ENCODE data around the gene GSG1L.

GSG1L gene

DNA sequence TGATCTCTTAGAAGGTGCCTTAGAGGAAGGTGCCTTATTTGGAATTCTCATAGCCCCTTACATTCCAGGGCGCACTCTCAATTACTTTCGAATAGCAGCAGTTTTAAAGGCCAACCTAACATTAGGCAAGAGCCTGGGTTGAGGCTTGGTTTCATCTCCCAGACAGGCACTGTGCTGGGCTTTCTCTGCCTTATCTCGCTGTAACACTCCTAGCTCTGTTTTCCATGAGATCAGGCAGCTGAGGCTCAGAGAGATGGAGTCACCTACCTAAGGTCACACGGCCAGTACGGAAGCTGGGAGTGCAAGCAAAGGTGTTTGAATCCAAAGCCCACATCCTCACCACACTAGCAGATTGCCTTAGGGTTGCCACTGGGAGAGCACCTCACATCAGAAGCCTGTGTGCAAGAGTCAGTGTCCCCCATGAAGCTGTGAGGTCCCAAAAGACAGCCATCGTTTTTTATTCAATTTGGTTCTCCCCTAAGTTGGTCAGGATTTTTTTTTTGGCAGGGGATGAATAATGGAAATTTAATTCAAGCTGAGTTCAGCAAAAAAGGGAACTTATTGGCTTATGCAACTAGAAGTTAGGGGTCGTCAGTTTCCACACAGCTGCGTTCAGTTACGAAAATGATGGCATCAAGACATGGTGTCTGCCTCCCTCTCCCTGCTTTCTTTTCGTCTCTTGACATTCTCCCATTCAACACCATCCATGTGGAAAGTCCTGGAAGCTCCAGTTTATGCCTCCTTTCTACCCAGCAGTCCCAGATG, 307.1 kb downstream of the GSG1L start:
- in situ Hi-C loops (cut with MboI; ENCODE audit: low sequenced_read_pairs): no loop called here
- Histone ChIP-seq H3K9me3 (no peaks in the 10 kb centered on the region), H3K27me3 (ENCODE audit: low read depth) (no peaks in the 10 kb centered on the region), H3K4me1 (no peaks in the 10 kb centered on the region), H3K4me3 (no peak overlapping the region), H3K36me3 (replicated peaks) (no peaks in the 10 kb centered on the region)
- no peak for DNase-seq (ENCODE audit: low spot score in 2 of 2)

DNA sequence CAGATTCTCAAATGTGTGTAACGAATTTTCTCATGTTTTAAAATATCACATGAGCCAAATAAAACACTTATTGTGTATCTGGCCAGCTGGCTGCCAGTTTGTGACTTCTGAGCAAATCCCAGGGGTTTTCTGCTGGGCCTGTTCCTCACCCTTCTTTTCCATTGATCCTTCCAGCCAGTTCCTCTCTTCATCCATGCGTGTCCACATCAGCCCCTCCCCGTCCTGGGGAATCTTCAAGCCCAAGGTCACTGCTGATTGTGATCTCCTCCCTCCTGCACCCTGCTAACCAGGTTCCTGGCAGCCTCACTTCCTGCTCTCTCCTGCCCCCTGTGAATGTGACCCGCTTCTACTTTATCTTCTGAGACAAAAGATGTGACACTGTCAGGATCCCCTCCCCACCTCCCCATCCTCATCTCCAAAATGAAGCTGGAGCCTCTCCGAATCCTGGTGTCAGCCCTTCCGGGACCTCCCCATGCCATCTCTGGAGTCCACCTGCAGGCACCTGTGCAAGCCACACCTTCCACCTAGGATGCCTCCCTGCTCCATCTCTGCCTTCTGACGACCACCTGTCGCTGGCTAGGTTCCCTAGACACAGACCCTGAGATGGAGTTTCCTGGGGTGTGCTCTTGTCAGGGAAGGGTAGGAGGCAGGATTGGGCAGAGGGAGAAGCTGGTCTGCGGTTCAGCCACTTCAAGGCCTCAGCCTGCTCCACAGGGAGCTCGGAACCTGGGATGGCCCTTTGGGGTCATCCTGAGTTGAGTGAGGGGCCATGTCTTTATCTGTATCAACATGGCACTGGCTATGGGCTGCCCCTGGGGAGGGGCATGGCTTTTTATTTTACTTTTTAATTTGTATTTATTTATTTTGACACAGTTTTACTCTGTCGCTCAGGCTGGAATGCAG, 308.5 kb downstream of the GSG1L start:
- H3K9me3 ChIP-seq: no peaks in the 10 kb centered on the region
- no peaks in the 10 kb centered on the region for H3K27me3 ChIP-seq (ENCODE audit: low read depth)
- no peak for DNase-seq (ENCODE audit: low spot score in 2 of 2)
- no peak overlapping the region for H3K4me3 ChIP-seq
- in situ Hi-C loops (cut with MboI; ENCODE audit: low sequenced_read_pairs): no loop called here
- H3K36me3 ChIP-seq (replicated peaks): no peaks in the 10 kb centered on the region
- no peaks in the 10 kb centered on the region for H3K4me1 ChIP-seq

DNA sequence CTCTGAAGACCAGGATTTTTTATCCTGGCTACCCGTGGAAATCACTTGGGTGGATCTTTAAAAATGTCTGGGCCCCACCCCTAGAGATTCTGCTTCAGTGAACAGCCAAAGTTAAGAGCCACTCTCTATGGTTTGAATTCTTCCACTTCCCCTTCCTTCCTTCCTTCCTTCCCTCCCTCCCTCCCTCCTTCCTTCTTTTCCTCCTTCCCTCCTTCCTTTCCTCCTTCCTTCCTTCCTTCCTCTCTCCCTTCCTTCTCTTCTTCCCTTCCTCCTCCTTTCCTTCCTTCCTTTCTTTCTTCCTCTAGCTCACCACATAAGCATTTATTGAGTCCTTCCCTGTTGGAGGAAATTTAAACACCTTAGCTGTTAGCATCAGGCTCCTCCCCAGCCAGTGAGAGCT, 310.0 kb downstream of the GSG1L start:
- Histone ChIP-seq H3K36me3 (replicated peaks) (no peaks in the 10 kb centered on the region), H3K9me3 (no peaks in the 10 kb centered on the region), H3K4me3 (no peak overlapping the region), H3K27me3 (ENCODE audit: low read depth) (no peaks in the 10 kb centered on the region), H3K4me1 (no peaks in the 10 kb centered on the region)
- no peak for DNase-seq (ENCODE audit: low spot score in 2 of 2)
- in situ Hi-C loops (cut with MboI; ENCODE audit: low sequenced_read_pairs): no loop called here

GRCh38 chr16:27752241-27752640, 311.3 kb downstream of the GSG1L start:
- DNase-seq (ENCODE audit: low spot score in 2 of 2): no peak
- no peaks in the 10 kb centered on the region for H3K36me3 ChIP-seq (replicated peaks)
- in situ Hi-C loops (cut with MboI; ENCODE audit: low sequenced_read_pairs): no loop called here

DNA sequence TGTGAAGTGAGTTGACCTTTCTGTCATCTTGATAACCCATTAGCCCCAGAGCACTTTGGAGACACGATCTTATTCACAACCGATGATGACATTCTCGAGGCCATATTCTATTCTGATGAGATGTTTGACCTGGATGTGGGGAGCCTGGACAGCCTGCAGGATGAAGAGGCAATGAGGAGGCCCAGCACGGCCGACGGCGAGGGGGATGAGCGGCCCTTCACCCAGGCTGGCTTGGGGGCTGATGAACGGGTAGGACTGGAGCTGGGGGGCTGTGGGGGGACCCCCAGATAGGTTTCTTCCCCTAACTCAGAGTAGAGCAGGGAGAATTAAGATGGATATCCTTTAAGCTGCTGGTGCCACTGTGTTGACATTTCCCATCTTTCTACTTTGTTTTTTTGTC, 311.8 kb downstream of the GSG1L start:
- no peak overlapping the region for H3K4me3 ChIP-seq
- no peaks in the 10 kb centered on the region for H3K27me3 ChIP-seq (ENCODE audit: low read depth)
- DNase-seq (ENCODE audit: low spot score in 2 of 2): no peak
- H3K9me3 ChIP-seq: no peaks in the 10 kb centered on the region
- no peaks in the 10 kb centered on the region for H3K4me1 ChIP-seq
- in situ Hi-C loops (cut with MboI; ENCODE audit: low sequenced_read_pairs): no loop called here
- H3K36me3 ChIP-seq (replicated peaks): no peaks in the 10 kb centered on the region

More at GRCh38 chr16:27752241-27752640, 311.3 kb downstream of the GSG1L start:
- H3K27me3 ChIP-seq (ENCODE audit: low read depth): no peaks in the 10 kb centered on the region
- no peak overlapping the region for H3K4me3 ChIP-seq
- H3K9me3 ChIP-seq: no peaks in the 10 kb centered on the region
- no peaks in the 10 kb centered on the region for H3K4me1 ChIP-seq

DNA sequence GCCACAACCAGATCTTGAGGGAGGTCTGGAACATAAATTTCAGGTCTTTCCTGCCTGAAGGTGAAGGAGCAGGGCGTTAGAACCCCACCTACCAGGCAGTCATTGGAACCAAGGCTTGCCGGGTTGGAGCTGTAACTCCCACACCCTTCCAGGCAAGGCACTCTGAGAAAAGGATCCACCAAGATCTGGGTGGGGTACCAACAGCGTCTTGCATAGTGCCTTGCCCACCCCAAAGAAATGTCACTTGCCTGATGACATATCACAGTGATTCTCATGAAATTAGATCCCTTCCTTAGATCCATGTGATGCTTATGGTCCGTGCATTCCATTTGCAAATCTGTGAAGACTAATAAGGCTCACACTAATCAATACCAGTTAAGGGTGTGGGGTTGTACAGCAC, 312.3 kb downstream of the GSG1L start:
- in situ Hi-C loops (cut with MboI; ENCODE audit: low sequenced_read_pairs): no loop called here
- Histone ChIP-seq H3K9me3 (no peaks in the 10 kb centered on the region), H3K4me3 (no peak overlapping the region), H3K27me3 (ENCODE audit: low read depth) (no peaks in the 10 kb centered on the region), H3K36me3 (replicated peaks) (no peaks in the 10 kb centered on the region), H3K4me1 (no peaks in the 10 kb centered on the region)
- DNase-seq (ENCODE audit: low spot score in 2 of 2): no peak

DNA sequence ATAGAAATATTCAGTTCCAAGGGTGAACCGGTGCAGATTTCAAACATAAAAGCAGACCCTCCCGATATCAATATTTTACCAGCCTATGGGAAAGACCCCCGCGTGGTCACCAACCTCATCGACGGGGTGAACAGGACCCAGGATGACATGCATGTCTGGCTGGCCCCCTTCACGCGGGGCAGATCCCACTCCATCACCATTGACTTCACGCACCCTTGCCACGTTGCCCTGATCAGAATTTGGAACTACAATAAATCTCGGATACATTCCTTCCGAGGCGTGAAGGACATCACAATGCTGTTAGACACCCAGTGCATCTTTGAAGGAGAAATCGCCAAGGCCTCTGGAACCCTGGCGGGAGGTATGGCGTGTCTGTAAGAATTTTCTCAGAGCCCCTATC, 313.6 kb downstream of the GSG1L start:
- DNase-seq (ENCODE audit: low spot score in 2 of 2): no peak
- H3K4me1 ChIP-seq: no peaks in the 10 kb centered on the region
- H3K36me3 ChIP-seq (replicated peaks): no peaks in the 10 kb centered on the region
- no peak overlapping the region for H3K4me3 ChIP-seq
- in situ Hi-C loops (cut with MboI; ENCODE audit: low sequenced_read_pairs): no loop called here
- no peaks in the 10 kb centered on the region for H3K27me3 ChIP-seq (ENCODE audit: low read depth)
- no peaks in the 10 kb centered on the region for H3K9me3 ChIP-seq

- Histone ChIP-seq H3K4me1 (no peaks in the 10 kb centered on the region), H3K27me3 (ENCODE audit: low read depth) (no peaks in the 10 kb centered on the region), H3K4me3 (no peak overlapping the region), H3K9me3 (no peaks in the 10 kb centered on the region), H3K36me3 (replicated peaks) (no peaks in the 10 kb centered on the region)
- no peak for DNase-seq (ENCODE audit: low spot score in 2 of 2)
- in situ Hi-C loops (cut with MboI; ENCODE audit: low sequenced_read_pairs): no loop called here
Observed at GRCh38 chr16:27749547-27749875, 314.0 kb downstream of the GSG1L start.

DNA sequence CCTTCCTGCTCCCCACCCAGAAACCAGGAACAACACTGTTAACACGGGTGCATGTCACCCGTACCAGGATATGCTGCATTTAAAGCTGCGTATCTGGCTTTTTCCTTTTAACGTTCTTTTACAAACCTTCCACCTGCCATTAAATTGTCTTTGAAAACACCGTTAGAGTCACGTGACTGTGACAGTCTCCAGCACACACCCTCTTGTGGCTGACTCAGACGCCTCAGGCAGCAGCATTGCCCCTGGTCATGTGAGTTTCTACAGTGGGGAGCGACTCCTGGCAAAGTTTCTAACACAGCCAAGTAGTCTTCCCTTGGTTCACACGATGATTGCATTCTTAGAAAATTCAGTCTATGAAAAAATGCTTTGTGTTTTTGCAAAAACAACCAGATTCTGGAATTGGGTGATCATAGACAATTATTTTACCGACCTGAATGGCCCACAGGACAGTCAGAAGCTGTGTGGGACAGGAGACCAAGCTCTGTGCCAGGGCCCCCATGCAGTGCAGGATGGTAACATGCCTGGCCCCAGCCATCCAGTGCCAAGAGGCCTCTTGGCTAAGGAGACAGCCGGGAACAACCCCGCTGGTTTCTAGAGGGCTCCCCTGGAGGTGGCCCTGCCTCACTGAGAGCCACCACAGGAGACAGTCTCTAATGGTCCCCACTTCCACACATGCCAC, 314.5 kb downstream of the GSG1L start:
- peak; percentile 28 to 57 for DNase-seq (ENCODE audit: low spot score in 2 of 2)
- H3K27me3 ChIP-seq (ENCODE audit: low read depth): no peaks in the 10 kb centered on the region
- in situ Hi-C loops (cut with MboI; ENCODE audit: low sequenced_read_pairs): no loop called here

GRCh38 chr16:27747946-27748345, 315.6 kb downstream of the GSG1L start:
- H3K4me3 ChIP-seq: no peak overlapping the region
- H3K9me3 ChIP-seq: no peaks in the 10 kb centered on the region
- in situ Hi-C loops (cut with MboI; ENCODE audit: low sequenced_read_pairs): no loop called here
- H3K4me1 ChIP-seq: no peaks in the 10 kb centered on the region
- H3K27me3 ChIP-seq (ENCODE audit: low read depth): no peaks in the 10 kb centered on the region
- DNase-seq (ENCODE audit: low spot score in 2 of 2): no peak
- H3K36me3 ChIP-seq (replicated peaks): no peaks in the 10 kb centered on the region

More for the DNA sequence above, 314.5 kb downstream of the GSG1L start:
- Histone ChIP-seq H3K4me1 (no peaks in the 10 kb centered on the region), H3K36me3 (replicated peaks) (no peaks in the 10 kb centered on the region), H3K9me3 (no peaks in the 10 kb centered on the region), H3K4me3 (no peak overlapping the region)

DNA sequence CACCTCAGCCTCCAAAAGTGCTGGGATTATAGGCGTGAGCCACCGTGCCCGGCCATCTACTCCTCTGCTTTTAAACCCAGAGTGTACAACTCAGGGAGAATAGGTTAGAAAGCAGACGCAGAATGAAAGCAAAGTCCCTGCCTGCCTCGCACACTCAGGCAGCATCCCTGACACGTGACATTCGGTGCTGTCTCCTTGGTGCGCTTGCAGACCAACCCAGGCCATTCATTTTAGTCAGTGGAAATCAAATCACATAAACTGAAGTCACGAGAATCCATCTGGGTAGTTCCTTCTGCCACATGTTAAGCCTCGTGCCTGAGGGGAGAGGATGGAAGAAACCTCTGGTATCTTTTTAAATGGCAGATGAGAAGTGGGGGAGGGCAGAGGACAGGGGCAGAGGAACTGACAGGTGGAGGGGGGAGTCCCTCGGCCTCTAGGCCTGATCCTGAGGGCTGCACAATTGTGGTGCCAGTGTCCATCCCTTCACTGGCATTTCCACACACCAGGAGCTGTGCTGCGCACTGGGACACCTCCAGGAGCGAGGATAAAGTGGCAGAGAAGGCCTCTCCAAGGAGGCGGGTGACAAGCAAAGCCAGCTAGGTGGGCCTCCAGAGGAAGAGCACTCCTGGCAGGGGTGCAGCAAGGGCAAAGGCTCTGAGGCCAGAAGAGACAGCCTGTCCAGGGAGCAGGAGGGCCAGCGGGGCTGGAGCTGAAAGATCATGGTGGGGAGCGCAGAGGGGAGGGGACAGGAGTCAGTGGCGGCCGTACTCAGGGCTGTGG, 317.2 kb downstream of the GSG1L start:
- no peaks in the 10 kb centered on the region for H3K36me3 ChIP-seq (replicated peaks)
- in situ Hi-C loops (cut with MboI; ENCODE audit: low sequenced_read_pairs): no loop called here
- no peaks in the 10 kb centered on the region for H3K4me1 ChIP-seq
- DNase-seq (ENCODE audit: low spot score in 2 of 2): no peak
- H3K4me3 ChIP-seq: no peak overlapping the region
- no peaks in the 10 kb centered on the region for H3K9me3 ChIP-seq
- H3K27me3 ChIP-seq (ENCODE audit: low read depth): no peaks in the 10 kb centered on the region

- no peaks in the 10 kb centered on the region for H3K9me3 ChIP-seq
- no peak for DNase-seq (ENCODE audit: low spot score in 2 of 2)
Observed at GRCh38 chr16:27745348-27745747, 318.2 kb downstream of the GSG1L start.

GRCh38 chr16:27743963-27744362, 319.6 kb downstream of the GSG1L start:
- DNase-seq (ENCODE audit: low spot score in 2 of 2): no peak
- Histone ChIP-seq H3K36me3 (replicated peaks) (no peaks in the 10 kb centered on the region), H3K9me3 (no peaks in the 10 kb centered on the region), H3K27me3 (ENCODE audit: low read depth) (no peaks in the 10 kb centered on the region), H3K4me1 (no peaks in the 10 kb centered on the region), H3K4me3 (no peak overlapping the region)
- in situ Hi-C loops (cut with MboI; ENCODE audit: low sequenced_read_pairs): no loop called here

More at GRCh38 chr16:27745348-27745747, 318.2 kb downstream of the GSG1L start:
- Histone ChIP-seq H3K36me3 (replicated peaks) (no peaks in the 10 kb centered on the region), H3K4me3 (no peak overlapping the region), H3K27me3 (ENCODE audit: low read depth) (no peaks in the 10 kb centered on the region), H3K4me1 (no peaks in the 10 kb centered on the region)
- in situ Hi-C loops (cut with MboI; ENCODE audit: low sequenced_read_pairs): no loop called here

All from HAP-1 (cell line).